ENCODE data around the gene CORO2A. TPM values are rescaled to one million over a fixed set of nuclear protein-coding genes. Genes with fewer than 3 reads are reported as not detected.
A peak's percentile ranks its signal among the peaks of the same experiment; 100 is the strongest.

Gene CORO2A
- total and polyA plus RNA-seq, 2 of the 13 experiments (the other 11 are each of a cell fraction or from before 2014, with no cell fraction given), result 14.4 to 15.3 TPM

- TF ChIP-seq, protein P1, sequence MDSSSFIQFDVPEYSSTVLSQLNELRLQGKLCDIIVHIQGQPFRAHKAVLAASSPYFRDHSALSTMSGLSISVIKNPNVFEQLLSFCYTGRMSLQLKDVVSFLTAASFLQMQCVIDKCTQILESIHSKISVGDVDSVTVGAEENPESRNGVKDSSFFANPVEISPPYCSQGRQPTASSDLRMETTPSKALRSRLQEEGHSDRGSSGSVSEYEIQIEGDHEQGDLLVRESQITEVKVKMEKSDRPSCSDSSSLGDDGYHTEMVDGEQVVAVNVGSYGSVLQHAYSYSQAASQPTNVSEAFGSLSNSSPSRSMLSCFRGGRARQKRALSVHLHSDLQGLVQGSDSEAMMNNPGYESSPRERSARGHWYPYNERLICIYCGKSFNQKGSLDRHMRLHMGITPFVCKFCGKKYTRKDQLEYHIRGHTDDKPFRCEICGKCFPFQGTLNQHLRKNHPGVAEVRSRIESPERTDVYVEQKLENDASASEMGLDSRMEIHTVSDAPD (CRISPR knock-in tag; IDR thresholded peaks at IDR 0.05), result no peak
- no peak for TF ChIP-seq KLF9 (CRISPR knock-in tag; IDR thresholded peaks at IDR 0.05; ENCODE audit: low read depth)
- TF ChIP-seq RELA (CRISPR knock-in tag; IDR thresholded peaks at IDR 0.05), result no peak
- TF ChIP-seq TBX3 (IDR thresholded peaks at IDR 0.05; ENCODE audit: borderline replicate concordance), result no peak
- no peak for TF ChIP-seq GLI4 (CRISPR knock-in tag; IDR thresholded peaks at IDR 0.05; ENCODE audit: borderline replicate concordance)
- TF ChIP-seq NPAS2 (CRISPR knock-in tag; IDR thresholded peaks at IDR 0.05; ENCODE audit: borderline replicate concordance), result no peak
- no peak for TF ChIP-seq SOX13 (IDR thresholded peaks at IDR 0.05)
- TF ChIP-seq SOX13 (CRISPR knock-in tag; conservative IDR thresholded peaks at IDR 0.05 in 1 of 2, IDR thresholded peaks at IDR 0.05 in 1 of 2), result peak in 1 of 2 experiments; percentile 44; a peak in 1 of 4 replicates
- no peak for TF ChIP-seq HOMEZ (CRISPR knock-in tag; IDR thresholded peaks at IDR 0.05; ENCODE audit: low read depth)
- no peak for TF ChIP-seq SMC3 (IDR thresholded peaks at IDR 0.05; ENCODE audit: low read length)
- no peak for TF ChIP-seq MLLT10 (CRISPR knock-in tag; IDR thresholded peaks at IDR 0.05)
- TF ChIP-seq, protein P2, sequence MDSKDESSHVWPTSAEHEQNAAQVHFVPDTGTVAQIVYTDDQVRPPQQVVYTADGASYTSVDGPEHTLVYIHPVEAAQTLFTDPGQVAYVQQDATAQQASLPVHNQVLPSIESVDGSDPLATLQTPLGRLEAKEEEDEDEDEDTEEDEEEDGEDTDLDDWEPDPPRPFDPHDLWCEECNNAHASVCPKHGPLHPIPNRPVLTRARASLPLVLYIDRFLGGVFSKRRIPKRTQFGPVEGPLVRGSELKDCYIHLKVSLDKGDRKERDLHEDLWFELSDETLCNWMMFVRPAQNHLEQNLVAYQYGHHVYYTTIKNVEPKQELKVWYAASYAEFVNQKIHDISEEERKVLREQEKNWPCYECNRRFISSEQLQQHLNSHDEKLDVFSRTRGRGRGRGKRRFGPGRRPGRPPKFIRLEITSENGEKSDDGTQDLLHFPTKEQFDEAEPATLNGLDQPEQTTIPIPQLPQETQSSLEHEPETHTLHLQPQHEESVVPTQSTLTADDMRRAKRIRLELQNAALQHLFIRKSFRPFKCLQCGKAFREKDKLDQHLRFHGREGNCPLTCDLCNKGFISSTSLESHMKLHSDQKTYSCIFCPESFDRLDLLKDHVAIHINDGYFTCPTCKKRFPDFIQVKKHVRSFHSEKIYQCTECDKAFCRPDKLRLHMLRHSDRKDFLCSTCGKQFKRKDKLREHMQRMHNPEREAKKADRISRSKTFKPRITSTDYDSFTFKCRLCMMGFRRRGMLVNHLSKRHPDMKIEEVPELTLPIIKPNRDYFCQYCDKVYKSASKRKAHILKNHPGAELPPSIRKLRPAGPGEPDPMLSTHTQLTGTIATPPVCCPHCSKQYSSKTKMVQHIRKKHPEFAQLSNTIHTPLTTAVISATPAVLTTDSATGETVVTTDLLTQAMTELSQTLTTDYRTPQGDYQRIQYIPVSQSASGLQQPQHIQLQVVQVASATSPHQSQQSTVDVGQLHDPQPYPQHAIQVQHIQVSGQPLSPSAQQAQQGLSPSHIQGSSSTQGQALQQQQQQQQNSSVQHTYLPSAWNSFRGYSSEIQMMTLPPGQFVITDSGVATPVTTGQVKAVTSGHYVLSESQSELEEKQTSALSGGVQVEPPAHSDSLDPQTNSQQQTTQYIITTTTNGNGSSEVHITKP (CRISPR knock-in tag; IDR thresholded peaks at IDR 0.05; ENCODE audit: low read depth), result no peak
- peak; percentile 33; the same call in 1 of the 2 replicates for TF ChIP-seq FOSL2 (CRISPR knock-in tag; IDR thresholded peaks at IDR 0.05)
- no peak for TF ChIP-seq HNRNPK (IDR thresholded peaks at IDR 0.05; ENCODE audit: low read depth, low read length, poor library complexity, severe bottlenecking)
- no peak for TF ChIP-seq ISL2 (CRISPR knock-in tag; IDR thresholded peaks at IDR 0.05)
- peak in 1 of 2 experiments; percentile 63; a peak in 1 of 4 replicates for TF ChIP-seq NR2F1 (CRISPR knock-in tag; IDR thresholded peaks at IDR 0.05)
Measured at GRCh38 chr9:98228392-98229089, 36.1 kb upstream of the CORO2A start (continued).

Measured in HepG2 (cell line).